D721Med (cell line): ENCODE data around the gene GGA2.

Experiments used
- DNase-seq: peaks from one replicate; pipeline ENCODE4 v3.0.0; 2011; ENCODE audit warnings: low spot score; ENCODE audit not compliant: insufficient read length
- FAIRE-seq: peaks from 2 replicates; lab custom pipeline; 2011; peaks lifted over from hg19 to GRCh38; lab: Jason Lieb, UNC
- TF ChIP-seq, protein P1 (sequence below): IDR thresholded peaks from 2 replicates; pipeline ENCODE4 v1.5.1; 2012; ENCODE audit warnings: mild to moderate bottlenecking, control low read depth; ENCODE audit not compliant: insufficient read depth; ENCODE audit errors: missing control alignments

Gene GGA2

GRCh38 chr16:23509441-23509754, 896 bp downstream of the GGA2 start:
- DNase-seq = no peak
- TF ChIP-seq, protein P1, sequence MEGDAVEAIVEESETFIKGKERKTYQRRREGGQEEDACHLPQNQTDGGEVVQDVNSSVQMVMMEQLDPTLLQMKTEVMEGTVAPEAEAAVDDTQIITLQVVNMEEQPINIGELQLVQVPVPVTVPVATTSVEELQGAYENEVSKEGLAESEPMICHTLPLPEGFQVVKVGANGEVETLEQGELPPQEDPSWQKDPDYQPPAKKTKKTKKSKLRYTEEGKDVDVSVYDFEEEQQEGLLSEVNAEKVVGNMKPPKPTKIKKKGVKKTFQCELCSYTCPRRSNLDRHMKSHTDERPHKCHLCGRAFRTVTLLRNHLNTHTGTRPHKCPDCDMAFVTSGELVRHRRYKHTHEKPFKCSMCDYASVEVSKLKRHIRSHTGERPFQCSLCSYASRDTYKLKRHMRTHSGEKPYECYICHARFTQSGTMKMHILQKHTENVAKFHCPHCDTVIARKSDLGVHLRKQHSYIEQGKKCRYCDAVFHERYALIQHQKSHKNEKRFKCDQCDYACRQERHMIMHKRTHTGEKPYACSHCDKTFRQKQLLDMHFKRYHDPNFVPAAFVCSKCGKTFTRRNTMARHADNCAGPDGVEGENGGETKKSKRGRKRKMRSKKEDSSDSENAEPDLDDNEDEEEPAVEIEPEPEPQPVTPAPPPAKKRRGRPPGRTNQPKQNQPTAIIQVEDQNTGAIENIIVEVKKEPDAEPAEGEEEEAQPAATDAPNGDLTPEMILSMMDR = no peak
- no peak for FAIRE-seq

DNA sequence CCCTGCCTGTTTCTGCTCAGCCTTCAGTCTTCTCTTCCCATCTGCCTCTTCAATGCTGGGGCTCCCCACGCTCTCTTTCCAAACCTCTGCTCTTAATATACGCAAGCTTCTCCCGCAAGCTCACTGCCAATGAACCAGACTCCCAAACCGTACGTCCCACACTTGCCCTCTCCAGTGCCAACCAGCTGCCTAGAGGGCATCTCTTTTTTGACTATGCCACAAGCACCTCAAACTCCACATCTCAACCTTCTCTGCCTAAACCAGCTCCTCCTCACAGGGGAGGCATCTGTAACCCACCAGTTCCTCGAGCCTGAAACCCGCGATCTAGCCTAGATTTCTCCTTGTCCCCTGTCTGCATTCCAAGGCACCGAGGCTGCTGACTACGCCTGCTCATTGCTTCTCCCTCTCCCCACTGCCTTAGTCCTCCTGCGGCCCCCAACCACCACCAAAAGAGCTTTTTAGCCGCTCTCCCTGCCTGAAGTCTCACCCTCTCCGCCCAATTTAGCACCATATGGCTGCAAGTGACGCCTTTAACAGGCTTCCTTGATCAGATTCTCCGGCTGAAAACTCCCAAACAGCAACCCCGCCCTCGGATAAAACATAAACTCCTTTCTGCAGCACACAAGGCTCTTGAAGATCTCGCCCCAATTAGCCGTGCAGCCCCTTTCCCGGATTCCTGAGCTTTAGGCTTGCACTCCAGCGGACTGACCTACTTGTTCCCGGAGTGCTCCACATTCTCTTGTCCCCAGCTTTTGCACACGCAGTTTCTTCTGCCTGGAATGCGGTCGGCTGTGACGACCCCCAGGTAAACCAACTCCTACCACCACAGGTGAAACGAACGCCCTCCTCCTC, 1.5 kb downstream of the GGA2 start:
- TF ChIP-seq, protein P1 = no peak
- FAIRE-seq (no peak), DNase-seq (no peak)

GRCh38 chr16:23506606-23506994, 3.7 kb downstream of the GGA2 start:
- TF ChIP-seq, protein P1 = no peak
- DNase-seq (no peak), FAIRE-seq (no peak)

DNA sequence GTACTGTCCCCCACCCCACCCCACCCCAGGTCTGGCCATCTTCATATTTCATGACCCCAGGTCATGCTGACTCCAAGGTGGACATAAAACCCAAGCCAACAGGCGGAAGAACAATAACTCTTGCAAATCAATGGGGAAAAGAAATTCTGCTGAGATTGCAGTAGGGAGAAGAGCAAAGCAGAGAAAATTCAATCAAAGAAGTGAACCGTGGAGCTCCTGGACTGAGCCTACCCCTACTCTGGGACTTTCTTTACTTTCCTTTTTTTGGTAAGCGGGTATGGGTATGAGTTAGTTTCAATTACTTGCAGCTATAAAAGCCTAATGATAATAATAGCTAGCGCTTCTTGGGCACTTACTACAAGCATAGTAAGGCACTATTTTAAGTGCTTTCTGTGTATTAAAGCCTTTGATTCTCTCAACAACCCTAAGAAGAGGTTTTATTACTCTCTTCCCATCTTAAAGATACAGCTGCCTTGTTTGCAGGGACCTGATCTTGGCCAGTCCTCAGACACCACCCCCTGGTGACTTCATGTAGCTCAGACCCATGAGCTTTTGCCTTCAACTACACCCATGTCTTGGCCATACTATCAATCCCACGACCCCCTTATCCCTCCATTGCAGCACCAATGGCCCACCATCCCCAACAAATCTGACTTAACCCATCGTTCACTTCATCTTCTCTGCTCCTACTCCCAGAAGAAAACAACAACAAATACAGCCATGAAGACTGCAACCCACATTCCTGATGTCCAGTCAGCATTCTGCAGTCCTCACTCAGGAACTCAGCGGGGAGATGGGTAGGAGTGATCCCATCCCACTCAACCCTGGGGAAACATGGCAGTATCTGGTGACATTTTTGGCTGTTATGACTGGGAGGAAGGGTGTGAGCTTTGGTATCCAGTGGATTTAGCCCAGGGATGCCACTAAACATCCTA, 4.4 kb downstream of the GGA2 start:
- FAIRE-seq = no peak
- DNase-seq = no peak
- TF ChIP-seq, protein P1 = no peak

DNA sequence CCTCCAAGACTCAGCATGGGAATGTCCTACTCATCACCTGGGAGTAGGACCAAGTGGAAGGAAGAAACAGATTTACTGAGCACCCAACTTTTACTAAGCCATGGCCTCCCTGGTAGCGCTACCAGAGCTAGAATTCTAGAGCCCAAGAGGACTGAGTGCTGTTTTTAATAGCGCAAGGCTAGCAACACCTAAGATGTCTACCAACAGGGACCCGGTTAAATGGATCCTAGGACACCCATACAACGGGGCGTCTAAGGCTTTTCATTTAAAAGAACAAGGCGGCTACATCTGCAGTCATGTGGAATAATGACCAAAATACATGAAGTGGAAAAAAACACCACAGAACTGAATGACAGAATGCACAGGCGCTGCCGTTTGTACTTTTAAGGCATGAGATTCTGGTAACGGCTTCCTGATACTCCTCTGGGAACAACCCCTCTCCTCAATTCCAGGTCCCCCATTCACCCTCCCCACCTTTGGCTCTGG, 5.1 kb downstream of the GGA2 start:
- DNase-seq = no peak
- TF ChIP-seq, protein P1 = no peak
- no peak for FAIRE-seq

GRCh38 chr16:23504453-23505179, 5.7 kb downstream of the GGA2 start:
- FAIRE-seq (no peak), DNase-seq (no peak)
- TF ChIP-seq, protein P1 = no peak
